ENCODE results near the gene GALNT12.

The GALNT12 gene

DNA sequence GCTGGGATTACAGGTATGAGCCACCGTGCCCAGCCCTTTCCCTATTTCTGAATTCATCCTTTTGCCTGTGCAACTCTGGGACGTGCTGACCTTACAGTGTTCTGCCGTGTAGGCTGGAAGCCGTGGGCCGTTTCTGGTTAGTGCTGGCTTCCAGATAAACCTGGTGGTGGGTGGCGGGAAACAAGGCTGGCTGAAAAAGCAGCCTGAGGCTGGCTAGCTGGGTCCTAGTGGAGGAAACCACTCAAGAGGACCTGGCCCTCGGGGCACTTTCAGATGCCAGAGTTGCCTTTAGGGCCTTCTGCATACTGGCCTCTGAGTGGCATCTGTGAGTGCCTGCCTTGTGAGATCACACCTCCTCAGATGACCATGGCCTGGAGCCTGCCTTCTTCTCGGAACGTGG is 26.9 kb downstream of the GALNT12 start:
- DNase-seq: no peak

GRCh38 chr9:98836206-98836605 is 28.7 kb downstream of the GALNT12 start:
- no peak for DNase-seq

DNA sequence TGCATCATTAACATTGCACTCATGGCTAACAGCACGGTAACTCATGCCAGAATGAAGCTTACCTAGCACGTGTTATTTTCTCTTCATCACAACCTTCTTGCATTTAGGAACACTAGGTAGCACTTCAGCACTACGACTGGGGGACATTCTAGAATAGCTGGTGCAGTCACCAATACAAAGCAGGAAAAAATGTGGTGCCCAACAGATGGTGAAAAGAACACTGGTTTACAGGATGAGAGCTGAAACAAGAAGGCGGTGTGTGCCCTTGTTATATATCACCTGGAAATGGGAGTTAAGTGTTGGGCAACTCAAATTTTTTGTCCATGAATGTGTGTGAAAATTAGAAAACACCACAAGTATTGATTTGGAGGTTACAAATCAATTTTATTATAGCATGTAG is 30.0 kb downstream of the GALNT12 start:
- no peak for DNase-seq

GRCh38 chr9:98838155-98838867 is 30.8 kb downstream of the GALNT12 start:
- no peak for DNase-seq

- DNase-seq: no peak
Observed at GRCh38 chr9:98838868-98839565, 31.5 kb downstream of the GALNT12 start.

GRCh38 chr9:98839724-98840123 is 32.3 kb downstream of the GALNT12 start:
- DNase-seq: no peak

- DNase-seq: no peak
Observed at GRCh38 chr9:98842510-98842909, 35.0 kb downstream of the GALNT12 start.

DNA sequence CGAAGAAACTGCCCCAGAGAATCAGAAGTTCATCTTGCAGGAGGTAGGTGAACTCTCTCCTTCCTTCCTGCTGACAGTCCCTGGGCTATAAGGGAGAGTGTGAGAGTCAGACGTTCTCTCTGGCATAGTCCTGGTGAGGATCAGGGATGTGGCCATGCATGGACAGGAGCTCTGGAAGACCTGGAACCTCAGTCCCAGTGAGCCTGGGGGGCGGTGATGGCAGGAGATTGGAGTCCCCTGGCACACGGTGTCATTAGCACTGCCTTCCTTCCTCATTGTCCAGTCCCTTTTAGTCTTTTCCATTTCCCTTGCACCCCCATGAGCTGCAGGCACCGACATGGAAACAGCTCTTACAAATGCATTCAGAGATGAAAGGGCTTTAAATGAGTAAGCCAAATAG is 38.6 kb downstream of the GALNT12 start:
- DNase-seq: no peak

DNA sequence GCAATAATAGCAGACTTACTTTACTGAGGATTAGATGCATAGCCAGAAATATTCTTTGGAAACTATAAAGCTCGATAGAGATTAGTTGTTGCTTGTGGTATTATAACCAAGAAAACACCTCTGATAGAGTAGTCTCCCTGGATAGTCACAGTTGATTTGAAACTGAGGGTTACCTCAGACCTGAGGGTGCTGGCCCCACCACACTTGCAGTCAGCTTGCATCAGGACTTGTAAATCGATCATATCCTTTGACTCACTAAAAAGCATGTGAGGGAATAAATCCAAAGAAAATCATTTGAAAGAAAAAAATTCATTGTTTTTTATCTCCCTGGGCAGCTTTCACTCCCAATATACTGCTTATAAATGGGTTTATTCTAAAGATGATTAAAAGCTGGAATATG is 39.4 kb downstream of the GALNT12 start:
- DNase-seq: no peak

DNA sequence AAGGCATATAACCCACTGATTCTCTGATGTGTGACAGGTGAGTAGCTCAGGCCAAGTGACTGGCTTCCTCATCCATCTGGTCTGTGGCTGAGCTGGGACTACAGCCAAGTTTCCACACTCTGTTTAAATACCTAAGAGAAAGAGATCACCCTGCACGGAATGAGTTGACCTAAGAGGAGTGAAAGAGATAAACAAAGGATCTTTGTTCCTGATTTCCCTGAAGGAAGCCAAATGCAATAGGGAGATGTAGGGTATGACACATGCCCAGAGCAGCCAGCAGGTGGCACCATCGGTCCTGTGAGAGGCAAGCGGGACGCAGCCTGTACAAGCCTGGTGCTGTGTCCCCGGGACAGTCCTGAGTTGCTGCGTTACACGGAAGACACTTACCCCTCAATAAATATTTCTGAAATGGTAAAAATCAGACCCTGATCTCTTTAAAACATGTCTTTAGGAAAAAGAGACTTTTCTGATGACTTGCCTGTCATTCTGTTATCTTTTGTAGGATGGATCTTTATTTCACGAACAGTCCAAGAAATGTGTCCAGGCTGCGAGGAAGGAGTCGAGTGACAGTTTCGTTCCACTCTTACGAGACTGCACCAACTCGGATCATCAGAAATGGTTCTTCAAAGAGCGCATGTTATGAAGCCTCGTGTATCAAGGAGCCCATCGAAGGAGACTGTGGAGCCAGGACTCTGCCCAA is 41.1 kb downstream of the GALNT12 start:
- DNase-seq: peak; percentile 67

GRCh38 chr9:98849563-98849962 is 42.1 kb downstream of the GALNT12 start:
- DNase-seq: no peak

- no peak for DNase-seq
Observed at GRCh38 chr9:98850851-98851729, 43.6 kb downstream of the GALNT12 start.

GRCh38 chr9:98851730-98852459 is 44.4 kb downstream of the GALNT12 start:
- DNase-seq: no peak

- DNase-seq: no peak
Observed at GRCh38 chr9:98852460-98852734, 44.9 kb downstream of the GALNT12 start.

DNA sequence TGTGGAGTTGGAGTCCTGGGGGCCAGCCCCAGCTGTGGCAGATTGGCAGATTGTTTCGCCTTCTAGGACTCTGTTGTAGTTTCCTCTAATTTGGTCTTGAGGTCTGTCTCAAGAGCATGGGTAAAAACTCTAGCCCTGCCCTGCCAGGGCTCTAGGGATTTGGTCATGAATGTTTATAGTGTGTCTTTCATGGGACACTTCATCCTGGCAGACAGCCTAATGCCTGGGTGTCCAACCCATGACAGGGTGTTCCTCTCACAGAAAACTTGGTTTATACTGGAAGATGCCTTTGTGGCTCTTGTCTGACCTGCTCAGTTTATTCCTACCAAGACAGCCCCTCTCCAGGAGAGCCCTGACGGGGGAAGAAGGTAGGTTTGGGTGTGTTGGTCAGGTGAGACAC is 45.5 kb downstream of the GALNT12 start:
- DNase-seq: no peak

DNA sequence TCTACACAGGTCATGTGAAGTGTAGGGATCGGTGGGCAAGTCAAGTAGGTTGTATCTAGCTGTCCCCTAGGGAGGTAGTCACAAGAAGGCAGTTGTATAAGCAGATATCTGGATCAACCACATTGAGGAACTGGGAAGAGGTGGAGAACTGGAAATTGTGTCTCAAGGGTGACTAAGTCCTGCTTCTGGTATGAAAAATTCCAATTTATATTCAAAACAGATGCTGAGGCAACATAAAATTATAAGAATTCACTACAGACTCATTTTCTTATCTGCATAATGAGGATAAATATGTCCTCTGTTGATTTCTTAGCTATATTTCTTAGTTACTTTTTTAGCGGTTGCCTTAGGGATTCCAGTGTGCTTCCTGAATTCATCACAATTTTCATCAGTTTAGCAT is 46.8 kb downstream of the GALNT12 start:
- no peak for DNase-seq

GRCh38 chr9:98855592-98855991 is 48.1 kb downstream of the GALNT12 start:
- no peak for DNase-seq

DNA sequence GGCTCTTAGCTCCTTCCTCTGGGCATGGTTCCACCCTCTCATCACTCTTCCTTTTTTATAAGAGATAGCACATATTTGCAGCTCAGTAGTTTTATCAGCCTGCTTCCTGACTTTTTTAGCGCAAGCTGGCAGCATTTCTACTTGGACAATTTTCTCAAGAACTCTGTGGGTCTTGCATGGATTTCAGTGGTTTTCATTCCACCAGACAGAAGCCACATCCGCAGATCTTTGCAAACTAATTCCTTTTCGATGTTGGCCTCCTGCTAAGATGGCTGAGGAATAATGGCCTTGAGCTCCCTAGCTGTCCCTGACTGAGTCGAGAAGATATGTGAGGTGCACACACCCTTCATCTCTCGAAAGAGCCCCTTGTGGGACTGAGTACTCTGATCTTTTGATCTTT is 49.5 kb downstream of the GALNT12 start:
- no peak for DNase-seq

GRCh38 chr9:98859941-98860340 is 52.5 kb downstream of the GALNT12 start:
- no peak for DNase-seq

DNA sequence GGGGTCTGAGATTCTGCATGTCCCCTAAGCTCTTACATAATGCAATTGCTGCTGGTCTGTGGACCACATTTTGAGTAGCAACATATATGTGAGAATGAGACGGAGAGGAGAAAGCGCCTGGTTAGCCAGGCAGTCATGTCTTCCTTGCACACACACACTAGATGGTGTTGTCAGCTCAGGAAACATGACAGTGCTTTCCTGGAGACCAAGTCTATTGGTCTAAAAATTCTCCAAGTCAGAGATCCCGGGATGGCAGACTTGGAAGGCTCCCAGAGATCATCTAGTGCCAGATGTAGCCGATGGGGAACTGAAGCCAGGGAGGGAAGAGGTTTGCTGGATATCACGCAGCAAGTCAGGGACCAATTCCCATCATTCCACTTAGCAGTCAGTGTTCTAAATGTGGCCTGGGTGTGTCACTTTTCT is 53.4 kb downstream of the GALNT12 start:
- no peak for DNase-seq

- no peak for DNase-seq
Observed at GRCh38 chr9:98861781-98862504, 54.5 kb downstream of the GALNT12 start.

DNA sequence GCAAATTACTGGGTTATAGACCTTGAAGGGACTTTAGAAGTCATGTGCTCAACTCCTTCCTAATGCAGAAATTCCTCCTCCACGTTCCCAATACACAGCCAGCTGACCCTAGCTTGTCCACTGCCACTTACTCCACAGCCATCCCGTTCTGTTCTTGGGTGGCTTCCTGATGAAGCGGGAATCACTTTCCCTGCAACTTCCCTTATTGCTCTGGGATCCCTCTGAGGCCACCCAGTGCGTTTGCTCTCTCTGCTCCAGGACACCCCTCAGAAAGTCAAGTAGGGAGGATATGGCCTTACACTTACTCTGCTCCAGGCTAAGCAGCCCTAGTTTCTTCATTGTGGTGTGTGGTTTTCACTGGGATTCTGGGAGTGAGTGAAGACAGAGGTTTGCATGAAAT is 55.5 kb downstream of the GALNT12 start:
- DNase-seq: no peak
